HG02642 (cell line): ENCODE data around the gene KIFC1.
"Not testable (repeated sequence)": the region's sequence is repeated elsewhere in the genome, so short reads cannot be mapped to it uniquely, and the experiment has no call there.

Experiments used
- ATAC-seq: cut with Tn5 transposase; IDR thresholded peaks from one replicate; pipeline ENCODE4 v1.9.1; 2021; ENCODE audit warnings: mild to moderate bottlenecking; ENCODE audit not compliant: unreplicated experiment, poor library complexity

Gene KIFC1

DNA sequence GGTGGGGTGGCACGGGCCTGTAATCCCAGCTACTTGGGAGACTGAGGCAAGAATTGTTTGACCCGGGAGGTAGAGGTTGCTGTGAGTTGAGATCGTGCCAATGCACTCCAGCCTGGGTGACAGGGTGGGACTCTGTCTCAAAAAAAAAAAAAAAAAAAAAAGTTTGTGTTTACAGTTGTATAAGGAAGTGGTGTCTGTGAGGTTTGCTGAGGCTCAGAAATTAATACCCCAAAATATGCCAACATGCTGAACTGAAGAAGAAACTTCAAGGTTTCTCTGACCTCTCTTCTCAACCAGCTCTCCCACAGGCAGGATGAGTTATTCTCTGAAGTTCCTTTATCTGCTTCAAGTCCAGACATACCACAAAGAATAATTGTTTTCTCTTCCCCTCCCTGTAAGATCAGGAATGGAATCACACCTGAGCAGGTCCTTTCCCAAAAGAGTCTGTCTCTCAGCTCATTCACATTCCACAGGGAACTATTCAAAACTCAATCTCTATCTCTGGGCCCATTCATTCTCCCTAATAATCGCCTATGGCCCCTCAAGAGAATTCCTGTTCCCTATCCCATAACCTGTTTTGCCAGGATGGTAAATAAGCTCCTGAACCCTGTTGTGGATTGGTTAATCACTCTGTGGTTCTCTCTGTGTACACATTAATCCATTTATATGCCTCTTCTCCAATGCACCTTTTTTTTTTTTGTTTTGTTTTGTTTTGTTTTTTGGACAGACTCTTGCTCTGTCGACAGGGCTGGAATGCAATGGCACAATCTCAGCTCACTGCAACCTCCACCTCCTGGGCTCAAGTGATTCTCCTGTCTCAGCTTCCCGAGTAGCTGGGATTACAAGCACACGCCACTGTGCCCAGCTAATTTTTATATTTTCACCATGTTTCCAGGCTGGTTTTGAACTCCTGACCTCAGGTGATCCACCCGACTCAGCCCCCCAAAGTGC, 17.4 kb upstream of the KIFC1 start:
- no peak for ATAC-seq

DNA sequence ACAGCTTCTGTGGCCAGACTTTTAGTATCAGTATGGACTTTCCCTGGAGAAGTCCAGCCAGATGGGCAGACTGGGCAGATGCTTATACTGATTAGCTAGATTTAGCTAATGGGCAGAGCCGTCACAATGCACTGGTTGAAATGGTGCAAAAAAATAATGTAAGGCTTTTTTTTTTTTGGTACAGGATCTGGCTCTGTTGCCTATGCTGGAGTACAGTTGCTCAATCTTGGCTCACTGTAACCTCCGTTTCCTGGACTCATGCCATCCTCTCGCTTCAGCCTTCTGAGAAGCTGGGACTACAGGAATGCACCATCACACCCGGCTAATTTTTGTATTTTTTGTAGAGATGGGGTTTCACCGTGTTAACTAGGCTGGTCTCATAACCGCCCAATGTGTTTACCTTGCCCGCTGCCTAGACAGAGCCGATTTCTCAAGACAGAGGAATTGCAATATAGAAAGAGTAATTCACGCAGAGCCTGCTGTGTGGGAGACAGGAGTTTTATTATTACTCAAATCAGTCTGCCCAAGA, 16.4 kb upstream of the KIFC1 start:
- no peak for ATAC-seq

DNA sequence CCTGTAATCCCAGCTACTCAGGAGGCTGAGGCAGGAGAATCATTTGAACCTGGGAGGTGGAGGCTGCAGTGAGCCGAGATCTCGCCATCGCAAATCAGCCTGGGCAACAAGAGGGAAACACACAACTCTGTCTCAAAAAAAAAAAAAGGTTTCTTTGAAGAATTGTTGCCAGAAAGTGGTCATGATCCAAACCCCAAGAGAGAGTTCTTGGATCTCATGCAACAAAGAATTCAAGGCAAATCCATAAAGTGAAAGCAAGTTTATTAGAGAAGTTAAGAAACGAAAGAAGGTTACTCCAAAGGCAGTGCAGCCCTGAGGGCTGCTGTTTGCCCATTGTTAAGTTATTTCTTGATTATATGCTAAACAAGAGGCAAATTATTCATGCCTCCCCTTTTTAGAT, 14.5 kb upstream of the KIFC1 start:
- no peak for ATAC-seq

DNA sequence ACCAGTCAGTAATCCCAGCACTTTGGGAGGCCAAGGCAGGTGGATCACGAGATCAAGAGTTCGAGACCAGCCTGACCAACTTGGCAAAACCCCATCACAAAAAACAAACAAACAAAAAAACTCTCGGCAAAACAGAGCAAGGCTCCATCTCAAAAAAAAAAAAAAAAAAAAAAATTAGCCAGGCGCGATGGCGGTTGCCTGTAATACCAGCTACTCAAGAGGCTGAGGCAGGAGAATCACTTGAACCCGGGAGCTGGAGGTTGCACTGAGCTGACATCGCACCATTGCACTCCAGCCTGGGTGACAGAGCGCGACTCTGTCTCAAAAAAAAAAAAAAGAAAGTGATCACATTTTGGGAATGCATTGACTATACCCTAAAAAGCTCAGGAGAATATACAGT, 12.4 kb upstream of the KIFC1 start:
- not testable (repeated sequence) for ATAC-seq

DNA sequence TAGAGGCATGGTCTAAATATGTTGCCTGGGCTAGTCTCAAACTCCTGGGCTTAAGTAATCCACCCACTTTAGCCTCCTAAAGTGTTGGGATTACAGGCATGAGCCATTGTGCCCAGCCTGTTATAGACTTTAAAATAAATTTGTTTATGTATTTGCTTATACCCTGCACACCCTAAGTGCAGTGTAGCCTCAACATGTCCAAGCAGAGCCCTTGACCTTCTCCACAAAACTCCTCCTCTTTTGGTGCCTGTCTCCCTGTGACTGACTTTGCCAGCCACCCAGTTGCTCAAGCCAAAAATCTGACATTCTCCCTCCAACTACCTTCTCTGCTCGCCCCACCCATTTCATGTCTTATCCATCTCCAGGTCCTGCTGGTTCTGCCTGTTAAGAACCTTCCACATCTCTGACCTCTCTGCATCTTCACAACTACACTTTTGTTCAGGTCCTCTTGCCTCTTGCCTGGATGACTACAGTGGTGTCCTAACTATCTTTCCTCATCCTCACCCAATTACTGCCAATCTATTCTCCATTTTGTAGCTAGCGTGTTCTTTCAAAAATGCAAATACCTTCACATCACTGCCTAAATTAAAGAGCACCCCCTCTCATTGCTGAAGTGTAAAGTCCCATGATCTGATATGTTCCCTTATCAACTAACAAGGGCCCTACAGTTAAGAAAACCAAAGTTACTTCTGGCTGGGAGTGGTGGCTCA, 11.2 kb upstream of the KIFC1 start:
- ATAC-seq: no peak

DNA sequence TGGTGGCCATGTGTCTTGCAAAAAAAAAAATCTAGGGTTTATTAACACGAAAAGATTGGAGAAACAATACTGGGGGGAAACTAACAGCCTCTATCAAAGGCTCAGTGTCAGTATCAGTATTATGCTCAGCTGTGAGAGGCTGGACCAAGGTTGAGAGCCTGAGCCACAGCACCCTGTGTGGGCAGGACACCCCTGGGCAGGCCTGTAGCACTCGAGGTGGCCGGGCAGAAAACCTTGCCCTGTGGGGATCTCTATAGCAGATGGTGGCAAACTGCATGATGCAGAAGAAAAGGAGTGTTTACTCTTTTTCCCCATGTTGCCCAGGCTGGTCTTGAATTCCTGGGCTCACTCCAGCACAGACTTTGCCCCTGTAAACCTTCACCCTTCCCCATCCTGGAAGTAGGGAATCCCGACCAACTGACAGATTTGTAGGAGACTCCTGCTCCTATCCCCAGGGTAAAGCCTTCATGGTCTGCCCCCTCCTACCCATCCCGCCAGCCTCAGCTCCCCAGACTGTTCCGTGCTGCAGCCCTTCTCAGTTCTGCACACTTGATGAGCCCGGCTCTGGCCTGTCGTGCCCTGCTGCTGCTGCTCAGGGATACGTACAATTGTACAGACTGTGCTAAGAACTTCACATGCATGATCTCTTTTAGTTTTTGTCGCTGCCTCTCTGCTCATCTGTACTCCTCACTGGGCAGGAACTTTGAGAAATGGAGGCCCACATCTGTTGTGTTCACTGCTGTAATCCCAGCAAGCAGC, 8.0 kb upstream of the KIFC1 start:
- ATAC-seq: no peak

DNA sequence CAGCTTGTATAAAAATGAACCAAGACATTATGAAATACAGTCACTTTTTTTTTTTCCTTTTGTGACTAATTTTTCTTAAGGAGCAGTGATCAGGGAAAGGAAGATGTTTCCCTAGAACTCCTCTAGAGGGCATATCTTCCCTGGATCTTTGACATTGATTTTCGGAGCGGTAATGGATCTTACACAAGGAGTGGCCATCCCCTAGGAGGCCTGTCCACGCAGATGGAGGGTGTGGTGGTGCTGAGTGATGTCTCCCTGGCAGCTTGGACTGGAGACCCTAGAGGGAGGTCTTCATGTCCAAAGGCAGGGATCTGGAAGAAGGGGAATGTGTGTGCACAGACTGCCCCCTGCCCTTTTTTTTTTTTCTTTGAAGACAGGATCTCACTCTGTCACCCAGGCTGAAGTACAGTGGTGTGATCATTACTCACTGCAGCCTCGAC, 7.0 kb upstream of the KIFC1 start:
- ATAC-seq: no peak

DNA sequence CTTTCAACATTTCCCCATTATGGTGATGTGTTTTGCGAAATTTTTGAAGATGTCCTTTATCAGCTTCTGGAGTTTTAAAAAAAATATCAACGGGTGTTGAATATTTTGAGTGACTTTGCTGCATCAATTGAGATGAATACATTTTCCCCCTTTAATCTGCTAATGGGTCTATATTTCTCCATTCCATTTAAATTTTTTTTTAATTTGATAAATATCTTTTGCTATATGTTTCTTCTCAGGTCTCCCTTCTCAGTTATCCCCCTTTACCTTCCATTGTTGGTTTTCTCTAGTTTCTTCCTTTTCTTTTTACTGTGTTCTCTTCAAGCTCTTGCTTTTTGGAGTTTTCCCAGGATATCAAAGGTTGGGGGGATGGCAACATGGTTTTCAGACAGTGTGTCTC, 1.4 kb upstream of the KIFC1 start:
- no peak for ATAC-seq

DNA sequence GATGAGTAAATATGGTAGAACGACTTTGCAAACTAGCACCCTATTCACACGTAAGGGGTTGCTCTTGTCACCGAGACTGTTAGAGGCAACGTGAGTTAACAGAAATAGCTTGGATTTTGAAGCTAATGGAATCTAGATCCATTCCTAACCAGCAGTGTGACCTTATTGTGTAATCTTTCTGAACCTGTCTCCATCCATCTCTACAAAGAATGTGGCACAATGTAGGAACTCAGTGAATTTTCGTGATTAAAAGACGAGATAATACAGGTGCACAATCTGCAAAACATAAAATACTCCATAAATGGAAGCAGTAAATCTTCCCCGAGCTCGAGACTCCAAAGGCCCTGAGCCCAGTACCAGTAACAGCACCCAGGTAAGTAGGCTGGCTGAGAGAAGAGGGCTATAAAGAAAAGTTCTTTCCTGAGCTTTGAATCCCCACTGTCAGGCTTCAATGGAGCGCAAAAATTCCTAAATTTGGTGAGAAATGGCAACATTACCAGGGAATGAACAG, 801 bp upstream of the KIFC1 start:
- ATAC-seq: peak; percentile 3

DNA sequence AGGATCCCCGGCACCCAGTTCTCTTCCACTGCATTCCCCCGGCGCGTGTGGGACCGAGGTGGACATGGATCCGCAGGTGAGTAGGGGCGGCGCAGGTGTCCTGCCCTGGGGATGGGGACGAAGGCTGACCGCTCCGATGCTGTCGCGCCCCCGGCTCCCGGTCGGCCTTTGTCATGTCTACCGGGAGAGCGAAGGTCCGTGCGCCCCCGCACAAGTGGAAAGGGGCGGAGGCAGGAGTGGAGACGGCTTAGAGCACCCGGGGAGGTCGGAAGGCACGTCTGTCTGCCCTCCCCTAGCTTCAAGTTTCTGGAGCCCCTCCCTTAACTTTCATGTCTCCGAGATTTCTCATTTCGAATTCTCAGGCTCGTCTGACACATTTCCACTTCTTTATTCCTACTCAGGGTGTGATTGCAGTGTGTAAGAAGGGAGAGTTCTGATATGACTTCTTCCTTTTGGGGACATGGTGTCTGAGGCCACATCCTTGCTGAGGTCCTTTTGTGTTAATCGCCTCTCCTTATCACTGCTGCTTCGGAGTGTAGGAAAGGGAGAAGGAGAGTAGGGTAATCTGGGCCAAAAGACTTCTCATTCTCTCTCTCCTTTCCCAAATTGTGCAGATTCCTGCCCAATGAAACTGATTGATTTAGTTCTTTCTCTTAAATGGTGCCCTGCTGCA, 435 bp downstream of the KIFC1 start:
- peak; percentile 20 for ATAC-seq

DNA sequence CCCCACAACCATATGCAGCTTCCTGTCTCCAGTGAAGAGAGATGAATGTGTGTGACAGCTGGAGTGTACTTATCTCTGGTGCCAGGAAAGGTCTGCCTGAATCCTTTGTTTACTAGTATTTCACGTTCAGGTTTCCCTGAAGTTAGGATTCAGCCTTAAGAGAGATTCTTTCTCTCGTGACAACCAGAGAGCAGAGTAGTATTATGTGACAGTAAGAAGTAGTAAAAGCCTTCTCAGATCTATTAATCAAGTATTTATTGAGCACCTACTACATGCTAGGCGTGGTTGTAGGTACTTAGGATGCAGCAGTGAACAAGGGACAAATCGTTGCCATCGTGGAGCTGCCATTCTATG, 949 bp downstream of the KIFC1 start:
- no peak for ATAC-seq

DNA sequence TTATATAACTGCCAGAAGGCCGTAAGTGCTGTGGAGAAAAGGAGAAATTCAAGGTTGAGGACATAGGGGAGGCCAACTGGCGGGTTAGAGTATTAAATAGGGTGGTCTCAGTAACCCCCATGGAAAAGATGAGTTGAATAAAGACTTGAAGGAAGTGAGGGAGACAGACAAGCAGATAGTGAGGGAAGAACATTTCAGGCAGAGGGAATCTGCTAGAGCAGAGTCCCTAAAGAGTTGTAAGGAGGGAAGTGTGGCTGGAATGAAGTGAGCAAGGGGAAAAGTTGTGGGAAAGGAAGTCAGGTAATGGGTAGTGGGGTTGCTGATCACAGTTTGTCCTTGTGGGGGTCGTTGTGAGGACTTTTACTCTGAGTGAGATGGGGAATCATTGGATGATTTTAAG, 1.4 kb downstream of the KIFC1 start:
- ATAC-seq: no peak

DNA sequence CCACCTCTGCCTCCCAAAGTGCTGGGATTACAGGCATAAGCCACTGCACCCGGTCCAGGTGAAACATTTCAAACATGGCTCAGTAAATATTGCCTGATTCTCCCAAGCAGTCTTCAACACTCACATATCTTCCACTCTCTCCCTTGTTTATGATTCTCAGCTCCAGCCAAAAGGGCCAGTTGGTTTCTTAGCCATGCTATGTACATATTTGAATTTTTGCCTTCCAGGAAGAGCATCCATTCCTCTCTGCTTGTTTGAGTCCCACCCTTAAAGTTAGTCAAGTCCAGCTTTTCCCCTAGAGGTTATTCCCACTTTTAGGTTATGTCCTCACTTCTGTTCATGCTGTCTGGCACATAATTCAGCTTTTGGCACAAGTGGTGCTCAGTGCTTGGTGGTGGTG, 5.9 kb downstream of the KIFC1 start:
- no peak for ATAC-seq

DNA sequence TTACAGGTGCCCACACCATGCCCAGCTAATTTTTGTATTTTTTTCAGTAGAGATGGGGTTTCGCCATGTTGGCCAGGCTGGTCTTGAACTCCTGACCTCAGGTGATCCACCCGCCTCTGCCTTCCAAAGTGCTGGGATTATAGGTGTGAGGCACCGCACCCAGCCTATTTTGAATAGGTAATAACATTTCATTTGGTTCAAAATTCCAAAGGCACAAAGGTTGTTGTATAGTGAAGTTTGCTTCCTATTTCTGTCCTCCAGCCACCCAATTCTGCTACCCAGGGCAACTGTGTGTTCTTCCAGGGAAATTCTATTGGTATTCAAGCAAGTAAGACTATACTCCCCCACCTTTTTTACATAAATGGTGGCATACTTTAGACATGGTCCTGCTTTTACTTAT, 7.0 kb downstream of the KIFC1 start:
- not testable (repeated sequence) for ATAC-seq

DNA sequence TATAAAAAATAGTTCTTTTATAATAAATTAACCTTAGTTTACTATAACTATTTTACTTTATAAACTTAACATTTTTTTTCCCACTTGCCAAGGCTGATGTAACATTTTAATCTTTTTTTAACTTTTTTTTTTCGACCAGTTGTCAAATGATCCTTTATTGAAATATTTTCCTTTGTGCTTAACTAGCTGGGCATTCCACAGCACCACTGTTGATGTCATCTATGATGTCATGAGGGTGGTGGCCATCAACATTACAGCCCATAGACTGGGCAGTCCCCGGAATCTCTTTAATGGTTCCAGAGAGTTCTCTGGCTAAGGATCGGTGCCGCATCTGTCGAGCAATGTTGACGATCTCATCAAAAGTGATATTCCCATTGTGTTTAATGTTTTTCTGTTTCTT, 8.3 kb downstream of the KIFC1 start:
- not testable (repeated sequence) for ATAC-seq

DNA sequence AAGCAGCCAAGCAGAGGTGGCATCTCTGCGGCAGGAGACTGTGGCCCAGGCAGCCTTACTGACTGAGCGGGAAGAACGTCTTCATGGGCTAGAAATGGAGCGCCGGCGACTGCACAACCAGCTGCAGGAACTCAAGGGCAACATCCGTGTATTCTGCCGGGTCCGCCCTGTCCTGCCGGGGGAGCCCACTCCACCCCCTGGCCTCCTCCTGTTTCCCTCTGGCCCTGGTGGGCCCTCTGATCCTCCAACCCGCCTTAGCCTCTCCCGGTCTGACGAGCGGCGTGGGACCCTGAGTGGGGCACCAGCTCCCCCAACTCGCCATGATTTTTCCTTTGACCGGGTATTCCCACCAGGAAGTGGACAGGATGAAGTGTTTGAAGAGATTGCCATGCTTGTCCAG, 13.3 kb downstream of the KIFC1 start:
- ATAC-seq: no peak

DNA sequence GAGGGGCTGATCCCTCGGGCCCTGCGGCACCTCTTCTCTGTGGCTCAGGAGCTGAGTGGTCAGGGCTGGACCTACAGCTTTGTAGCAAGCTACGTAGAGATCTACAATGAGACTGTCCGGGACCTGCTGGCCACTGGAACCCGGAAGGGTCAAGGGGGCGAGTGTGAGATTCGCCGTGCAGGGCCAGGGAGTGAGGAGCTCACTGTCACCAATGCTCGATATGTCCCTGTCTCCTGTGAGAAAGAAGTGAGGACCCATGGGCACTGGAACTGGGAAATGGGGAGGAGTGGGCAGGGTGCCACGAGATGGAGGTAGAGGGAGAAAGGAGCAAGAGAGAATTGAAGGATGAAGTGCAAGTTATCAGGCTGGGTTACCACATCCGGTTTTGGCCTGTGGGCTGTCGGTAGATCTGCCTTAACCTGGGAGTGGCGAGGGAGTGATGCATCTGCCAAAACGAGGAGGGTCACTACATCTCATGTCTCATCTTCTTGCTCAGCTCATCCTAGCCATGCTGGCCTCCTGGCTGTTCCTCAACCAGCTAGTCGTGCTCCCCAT, 13.8 kb downstream of the KIFC1 start:
- ATAC-seq: no peak

DNA sequence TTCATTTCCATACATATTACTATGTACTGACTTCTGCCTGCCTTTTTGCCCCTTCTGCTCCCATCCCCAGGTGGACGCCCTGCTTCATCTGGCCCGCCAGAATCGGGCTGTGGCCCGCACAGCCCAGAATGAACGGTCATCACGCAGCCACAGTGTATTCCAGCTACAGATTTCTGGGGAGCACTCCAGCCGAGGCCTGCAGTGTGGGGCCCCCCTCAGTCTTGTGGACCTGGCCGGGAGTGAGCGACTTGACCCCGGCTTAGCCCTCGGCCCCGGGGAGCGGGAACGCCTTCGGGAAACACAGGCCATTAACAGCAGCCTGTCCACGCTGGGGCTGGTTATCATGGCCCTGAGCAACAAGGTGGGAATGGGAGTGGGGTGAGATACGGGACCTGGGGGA, 14.5 kb downstream of the KIFC1 start:
- ATAC-seq: no peak

DNA sequence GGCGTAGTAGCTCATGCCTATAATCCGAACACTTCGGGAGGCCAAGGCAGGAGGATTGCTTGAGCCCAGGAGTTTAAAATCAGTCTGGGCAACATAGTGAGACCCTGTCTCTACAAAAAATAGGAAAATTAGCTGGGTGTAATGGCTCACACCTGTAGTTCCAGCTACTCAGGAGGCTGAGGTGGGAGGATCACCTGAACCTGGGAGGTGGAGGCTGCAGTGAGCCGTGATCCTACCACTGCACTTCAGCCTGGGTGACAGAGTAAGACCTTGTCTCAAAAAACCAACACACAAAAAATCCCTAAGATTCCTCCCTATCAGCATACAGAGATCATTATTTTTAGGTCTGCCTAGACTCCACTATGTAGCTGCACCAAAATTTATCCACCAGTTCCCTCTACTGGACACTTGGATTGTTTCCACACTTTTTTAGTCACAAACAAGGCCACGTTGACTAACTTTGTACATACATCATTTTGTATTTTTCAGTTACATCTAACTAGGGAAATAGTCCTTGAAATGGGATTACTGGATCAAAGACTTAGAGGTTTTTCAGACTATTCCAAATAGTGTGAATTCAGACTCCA, 15.6 kb downstream of the KIFC1 start:
- ATAC-seq: no peak
